IMR-90 (cell line): Measurements from ENCODE around the gene QSOX2. TPM values are rescaled to one million over a fixed set of nuclear protein-coding genes. Genes with fewer than 3 reads are reported as not detected.

ENCODE experiments used
- ATAC-seq: fragments of 200-7000 bp; cut with Tn5 transposase; 2 replicates; pipeline ENCODE4 v1.9.1; 2020; ENCODE audit warnings: low read depth, mild to moderate bottlenecking, moderate library complexity
- Bru-seq: library from RNA; stranded (reverse); fragments of 400-500 nt; gene quantifications from one replicate; lab custom pipeline; 2021; lab: Mats Ljungman, UMichigan
- BruChase-seq, 2 experiments: library from RNA; stranded (reverse); fragments of 400-500 nt; gene quantifications; one replicate each; lab custom pipeline; 2021; lab: Mats Ljungman, UMichigan
- BruUV-seq: library from RNA; stranded (reverse); fragments of 400-500 nt; replicated peaks from 2 replicates; lab custom pipeline; 2021; lab: Mats Ljungman, UMichigan
- CTCF ChIA-PET: fragments of 300-600 bp; formaldehyde crosslinking; extraction: SDS; loops from one replicate; lab custom pipeline; 2021; ENCODE audit warnings: antibody characterized with exemption; lab: Yijun Ruan, JAX
- POLR2A ChIA-PET: fragments of 300-600 bp; sonication (Branson Sonifier 250); formaldehyde crosslinking; loops from one replicate; lab custom pipeline; 2022; ENCODE audit warnings: antibody characterized with exemption; ENCODE audit not compliant: unreplicated experiment; lab: Charles Lee
- DNase-seq: peaks from one replicate; pipeline ENCODE4 v3.0.0; 2013
- H2AFZ ChIP-seq: replicated peaks from 2 replicates; pipeline ENCODE3; 2013; ENCODE audit warnings: low read length, mild to moderate bottlenecking; ENCODE audit not compliant: poor library complexity
- H2AK5ac ChIP-seq: 2 replicates; pipeline ENCODE4 v1.6.1; 2013; ENCODE audit warnings: low read depth, low read length, inconsistent platforms
- H2AK9ac ChIP-seq: replicated peaks from 2 replicates; pipeline ENCODE3; 2013; ENCODE audit warnings: mild to moderate bottlenecking, low read depth, low read length, moderate library complexity; ENCODE audit not compliant: poor library complexity
- H2BK120ac ChIP-seq: 2 replicates; pipeline ENCODE4 v1.6.1; 2013; ENCODE audit warnings: low read depth, low read length, inconsistent platforms
- H2BK15ac ChIP-seq: 3 replicates; pipeline ENCODE4 v1.6.1; 2013; ENCODE audit warnings: low read depth, low read length, inconsistent platforms
- H2BK20ac ChIP-seq: 2 replicates; pipeline ENCODE4 v1.6.1; 2013; ENCODE audit warnings: low read depth, mild to moderate bottlenecking, inconsistent platforms, low read length, moderate library complexity
- H2BK5ac ChIP-seq: 2 replicates; pipeline ENCODE4 v1.6.1; 2013; ENCODE audit warnings: mild to moderate bottlenecking, low read depth, low read length, inconsistent platforms; ENCODE audit not compliant: poor library complexity, severe bottlenecking
- H3K14ac ChIP-seq: replicated peaks from 2 replicates; pipeline ENCODE4 v1.6.1; 2013; ENCODE audit warnings: low read depth, low read length, inconsistent platforms
- H3K18ac ChIP-seq: 2 replicates; pipeline ENCODE4 v1.6.1; 2013; ENCODE audit warnings: low read depth, low read length, control low read depth
- H3K23ac ChIP-seq: 2 replicates; pipeline ENCODE4 v1.6.1; 2013; ENCODE audit warnings: low read depth, low read length, inconsistent platforms
- H3K27ac ChIP-seq: 2 replicates; pipeline ENCODE4 v1.5.1; 2013; ENCODE audit warnings: mild to moderate bottlenecking, control low read depth, low read length; ENCODE audit not compliant: insufficient read depth
- H3K27me3 ChIP-seq: 2 replicates; pipeline ENCODE4 v1.6.1; 2013; ENCODE audit warnings: low read length; ENCODE audit not compliant: control insufficient read depth, insufficient read depth
- H3K36me3 ChIP-seq: 2 replicates; pipeline ENCODE4 v1.6.1; 2013; ENCODE audit warnings: low read length, mixed read lengths; ENCODE audit not compliant: control insufficient read depth, insufficient read depth
- H3K4ac ChIP-seq: 2 replicates; pipeline ENCODE4 v1.6.1; 2013; ENCODE audit warnings: low read depth, low read length, inconsistent platforms
- H3K4me1 ChIP-seq: 2 replicates; pipeline ENCODE4 v1.6.1; 2013; ENCODE audit warnings: low read length, mixed read lengths; ENCODE audit not compliant: control insufficient read depth, insufficient read depth
- H3K4me2 ChIP-seq: 2 replicates; pipeline ENCODE4 v1.6.1; 2013; ENCODE audit warnings: low read depth, mild to moderate bottlenecking, control low read depth, low read length, moderate library complexity
- H3K4me3 ChIP-seq: 2 replicates; pipeline ENCODE4 v1.5.1; 2013; ENCODE audit warnings: low read depth, mild to moderate bottlenecking, control low read depth, low read length, moderate library complexity; ENCODE audit not compliant: insufficient read depth
- H3K56ac ChIP-seq: 2 replicates; pipeline ENCODE4 v1.6.1; 2013; ENCODE audit warnings: low read length, inconsistent platforms; ENCODE audit not compliant: insufficient read depth; ENCODE audit errors: extremely low read depth
- H3K79me1 ChIP-seq, 2 experiments: 2 replicates each; pipeline ENCODE4 v1.6.1; 2013; ENCODE audit warnings: low read length in 2 of 2, inconsistent platforms in 1 of 2, low read depth in 1 of 2
- H3K9ac ChIP-seq: 2 replicates; pipeline ENCODE4 v1.6.1; 2013; ENCODE audit warnings: low read depth, low read length, control low read depth
- H3K9me1 ChIP-seq: 2 replicates; pipeline ENCODE4 v1.6.1; 2013; ENCODE audit warnings: low read length, inconsistent platforms; ENCODE audit not compliant: insufficient read depth
- H3K9me3 ChIP-seq: 2 replicates; pipeline ENCODE4 v1.6.1; 2013; ENCODE audit warnings: low read length; ENCODE audit not compliant: control insufficient read depth, insufficient read depth
- H4K20me1 ChIP-seq: 2 replicates; pipeline ENCODE4 v1.6.1; 2013; ENCODE audit warnings: low read length, inconsistent platforms; ENCODE audit not compliant: insufficient read depth
- H4K5ac ChIP-seq: 2 replicates; pipeline ENCODE4 v1.6.1; 2013; ENCODE audit warnings: mild to moderate bottlenecking, low read depth, low read length, control low read depth
- H4K8ac ChIP-seq, 2 experiments: 2 replicates each; pipeline ENCODE4 v1.6.1; 2013; ENCODE audit warnings: low read depth in 2 of 2, low read length in 2 of 2, control low read depth in 1 of 2, inconsistent platforms in 1 of 2
- H4K91ac ChIP-seq: 2 replicates; pipeline ENCODE4 v1.6.1; 2013; ENCODE audit warnings: low read depth, low read length, inconsistent platforms; ENCODE audit not compliant: insufficient read depth
- BHLHE40 ChIP-seq: fragments of 150-350 bp; IDR thresholded peaks from 2 replicates; pipeline ENCODE4 v1.6.1; 2016; ENCODE audit warnings: mild to moderate bottlenecking, low read depth, low read length
- CHD1 ChIP-seq: IDR thresholded peaks from 2 replicates; pipeline ENCODE4 v1.6.1; 2012; ENCODE audit warnings: low read depth, low read length, improper control_type of control experiment
- CTCF ChIP-seq: conservative IDR thresholded peaks from 2 replicates; pipeline ENCODE4 v1.5.1; 2012; ENCODE audit warnings: mild to moderate bottlenecking, low read depth, low read length, improper control_type of control experiment
- MAFK ChIP-seq: IDR thresholded peaks from 2 replicates; pipeline ENCODE4 v1.6.1; 2012; ENCODE audit warnings: low read depth, low read length, improper control_type of control experiment
- MAZ ChIP-seq: IDR thresholded peaks from 2 replicates; pipeline ENCODE4 v1.6.1; 2012; ENCODE audit warnings: low read depth, mild to moderate bottlenecking, low read length, improper control_type of control experiment, moderate library complexity, borderline replicate concordance
- MXI1 ChIP-seq: IDR thresholded peaks from 2 replicates; pipeline ENCODE4 v1.6.1; 2012; ENCODE audit warnings: low read depth, mild to moderate bottlenecking, low read length, moderate library complexity, borderline replicate concordance
- NFE2L2 ChIP-seq: fragments of 150-350 bp; IDR thresholded peaks from 2 replicates; pipeline ENCODE4 v1.6.1; 2016; ENCODE audit warnings: low read depth, mild to moderate bottlenecking, low read length
- RAD21 ChIP-seq: IDR thresholded peaks from 2 replicates; pipeline ENCODE4 v1.6.1; 2012; ENCODE audit warnings: low read length, improper control_type of control experiment
- RCOR1 ChIP-seq: IDR thresholded peaks from 2 replicates; pipeline ENCODE4 v1.6.1; 2012; ENCODE audit warnings: mild to moderate bottlenecking, low read length, improper control_type of control experiment; ENCODE audit not compliant: insufficient replicate concordance
- RFX5 ChIP-seq: IDR thresholded peaks from 2 replicates; pipeline ENCODE4 v1.8.0; 2012; ENCODE audit warnings: low read depth, mild to moderate bottlenecking, low read length, moderate library complexity
- USF2 ChIP-seq: fragments of 150-350 bp; IDR thresholded peaks from 2 replicates; pipeline ENCODE4 v1.6.1; 2017; ENCODE audit warnings: mild to moderate bottlenecking, antibody characterized with exemption, low read length, low read depth
- WGBS, 2 experiments: methylation state at CpG; one replicate each; pipeline versions ENCODE4 v1.1.5 to v1.1.7; 2013; ENCODE audit warnings: missing lambda C conversion rate in 2 of 2; ENCODE audit not compliant: insufficient read length in 1 of 2; ENCODE audit errors: extremely low coverage in 2 of 2; 5-methylcytosine and 5-hydroxymethylcytosine counted together
- dilution Hi-C: fragments of 300-500 bp; cut with HindIII; formaldehyde crosslinking; loops from one replicate; pipeline ENCODE4 v1.14.3; 2018; ENCODE audit warnings: low sequenced_read_pairs; ENCODE audit not compliant: unreplicated experiment
- in situ Hi-C: fragments of 300-500 bp; cut with MboI; formaldehyde crosslinking; loops from 3 replicates; pipeline ENCODE4 v1.14.3; 2019; ENCODE audit warnings: low sequenced_read_pairs, inconsistent platforms, mixed read lengths
- intact Hi-C: fragments of 100-400 bp; cut with micrococcal nuclease; formaldehyde crosslinking; loops from 2 replicates; pipeline ENCODE4 v1.10.0; 2022
- long read RNA-seq: library from polyadenylated mRNA; unstranded; transcript quantifications from one replicate; pipeline ENCODE4 v2.0.0, GENCODE V29; 2021; ENCODE audit not compliant: unreplicated experiment
- polyA plus RNA-seq, 3 experiments: library from polyadenylated mRNA; depleted of rRNA; stranded (reverse); fragments of >200 nt; gene quantifications; 2 replicates each; pipeline ENCODE4 v1.2.3, GENCODE V29; 2012; ENCODE audit warnings: low replicate concordance in 1 of 3
- total RNA-seq: library from RNA; depleted of rRNA; stranded (reverse); fragments of >200 nt; gene quantifications from 2 replicates; pipeline ENCODE4 v1.2.3, GENCODE V29; 2012; rRNA removed

The QSOX2 gene
- total RNA-seq (5.0 and 5.9 TPM in 2 replicates), polyA plus RNA-seq (2012; rRNA removed) (12.7 and 12.9 TPM in 2 replicates), Bru-seq, nascent RNA (percentile 50 among the genes with signal in this experiment), BruChase-seq, experiment 1, labeled RNA remaining after a 6-hour chase (percentile 52 among the genes with signal in this experiment), BruChase-seq, experiment 2, labeled RNA remaining after a 2-hour chase (percentile 51 among the genes with signal in this experiment)
- 9.2 and 16.0 TPM in 2 replicates for polyA plus RNA-seq (2012; cell fraction: cytosol; rRNA removed)
- polyA plus RNA-seq (2012; cell fraction: nucleus; rRNA removed; ENCODE audit: low replicate concordance), result 18.3 and 24.7 TPM in 2 replicates
- long read RNA-seq, partial matches to known transcripts, result 0 of 7 reads
- long read RNA-seq, other reads (novel, unspliced or antisense), result 7 of 7 reads

GRCh38 chr9:136245219-136246150, at the start of gene QSOX2:
Gene QSOX2 (minus strand): TSS chr9:136245812. CDS start chr9:136245803, 9 bp downstream.
- Histone ChIP-seq H3K27ac (peak within 1 kb of the TSS; percentile 25; the same call in 1 of the 2 replicates), H3K56ac (no peak within 1 kb of the TSS), H2BK120ac (no peak within 1 kb of the TSS), H2BK5ac (no peak within 1 kb of the TSS), H3K14ac (0 out of 2 replicates have a peak within 1 kb of the TSS, but pooled peaks have one; percentile 59), H2AK9ac (peak within 1 kb of the TSS; percentile 73), H3K79me1 (peaks cover 22 to 43% of the 10 kb centered on the region in 2 experiments), H4K5ac (no peak within 1 kb of the TSS), H3K9me3 (no peaks in the 10 kb centered on the region), H3K4me2 (peak within 1 kb of the TSS; percentile 93), H3K9me1 (peaks cover 8% of the 10 kb centered on the region), H2BK15ac (no peak within 1 kb of the TSS), H2AFZ (peak within 1 kb of the TSS; percentile 90), H3K18ac (no peak within 1 kb of the TSS), H2AK5ac (no peak within 1 kb of the TSS), H3K4me3 (peak within 1 kb of the TSS; percentile 79), H3K9ac (peak within 1 kb of the TSS; percentile 83), H3K27me3 (peaks cover 33% of the 10 kb centered on the region), H2BK20ac (no peak within 1 kb of the TSS), H4K20me1 (peaks cover 25% of the 10 kb centered on the region), H3K23ac (peak within 1 kb of the TSS; percentile 54; the same call in 1 of the 2 replicates), H4K91ac (no peak within 1 kb of the TSS), H3K36me3 (no peaks in the 10 kb centered on the region), H3K4me1 (peaks cover 3% of the 10 kb centered on the region; the same call in 1 of the 2 replicates), H3K4ac (peak within 1 kb of the TSS; percentile 25; the same call in 1 of the 2 replicates), H4K8ac (peak within 1 kb of the TSS in 1 of 2 experiments; percentile 91; a peak in 1 of 4 replicates)
- WGBS, 2 experiments, result 0% methylated on average over 53 of the region's 112 CpGs; no CpG with 5 or more reads in 1 of the 2 experiments
- ATAC-seq (peak; percentile 94), DNase-seq (peak; percentile 76)
- in situ Hi-C loops, result no loop called here
- ChIA-PET CTCF (interaction anchor here (0.6 kb wide), 2 partner anchors 30 to 379 kb away, joined by 3 to 6 read pairs; no protein-coding TSS in a partner anchor), POLR2A (no interaction called here)
- dilution Hi-C loops, result no loop called here
- no peak for TF ChIP-seq CTCF
- no peak for TF ChIP-seq RCOR1
- TF ChIP-seq MAFK, result no peak
- TF ChIP-seq BHLHE40, result peak; percentile 90
- no peak for TF ChIP-seq RAD21
- no peak for TF ChIP-seq CHD1
- TF ChIP-seq MAZ, result peak; percentile 78; the same call in 1 of the 2 replicates
- no peak for TF ChIP-seq RFX5
- peak; percentile 89 for TF ChIP-seq USF2
- peak; percentile 100 for TF ChIP-seq MXI1
- no peak for TF ChIP-seq NFE2L2
- no TSS peak for BruUV-seq
- intact Hi-C loops, result no loop called here
